Measurements from ENCODE around the gene MANF.

- TF ChIP-seq POLR2AphosphoS5 (IDR thresholded peaks at IDR 0.05; ENCODE audit: insufficient read depth in 1 of 2, low read depth in 1 of 2) (no peak), CTCF (IDR thresholded peaks at IDR 0.05) (no peak), POLR2A (IDR thresholded peaks at IDR 0.05) (no peak)
These were observed 24.3 kb upstream of the MANF start for GRCh38 chr3:51360806-51361205.
